ENCODE data around the gene SOBP.

GRCh38 chr6:107543567-107543966 is 53.6 kb downstream of the SOBP start:
- TF ChIP-seq POLR2AphosphoS5 (IDR thresholded peaks at IDR 0.05; ENCODE audit: insufficient read depth, low read depth, low read length) = no peak
- no peak for TF ChIP-seq CTCF (IDR thresholded peaks at IDR 0.05; ENCODE audit: extremely low read depth in 1 of 2, insufficient read depth in 1 of 2, low read depth in 1 of 2, low read length in 2 of 2)
- no peak for TF ChIP-seq EZH2 (IDR thresholded peaks at IDR 0.05; ENCODE audit: borderline replicate concordance, low read depth, low read length, severe bottlenecking)
- no peak for TF ChIP-seq POLR2A (IDR thresholded peaks at IDR 0.05; ENCODE audit: low read depth, low read length)
- no peak for TF ChIP-seq GATA2 (IDR thresholded peaks at IDR 0.05; ENCODE audit: insufficient read depth, insufficient read length, low read depth, low read length)
- TF ChIP-seq FOS (IDR thresholded peaks at IDR 0.05; ENCODE audit: borderline replicate concordance, insufficient read depth, low read length) = no peak
